Activated naive CD8-positive, alpha-beta T cell treated with anti-CD3 and anti-CD28 coated beads, Interleukin-2, amount 10 ng/mL, durations not matched to agents 7 days and 5 days (primary cell): ENCODE measurements around the gene MBOAT2. TPM values are rescaled to one million over a fixed set of nuclear protein-coding genes. Genes with fewer than 3 reads are reported as not detected.

Experiments used
- ATAC-seq: fragments of 150-1000 bp; cut with Tn5 transposase; one replicate; pipeline ENCODE4 v1.10.0; 2021; ENCODE audit warnings: low read depth, moderate library complexity
- POLR2A ChIA-PET: fragments of 350-600 bp; sonication (Branson Sonifier 250); formaldehyde crosslinking; loops from one replicate; lab custom pipeline; 2021; ENCODE audit warnings: antibody characterized with exemption; lab: Charles Lee
- DNase-seq: peaks from one replicate; pipeline ENCODE4 v3.0.0; 2021
- H3K27ac Mint-ChIP-seq: one replicate; pipeline ENCODE4 v1.8.0; 2022; ENCODE audit warnings: mild to moderate bottlenecking, mixed read lengths
- H3K27me3 Mint-ChIP-seq: one replicate; pipeline ENCODE4 v1.8.0; 2022; ENCODE audit warnings: mild to moderate bottlenecking, moderate library complexity, mixed read lengths
- H3K36me3 Mint-ChIP-seq: one replicate; pipeline ENCODE4 v1.8.0; 2021; ENCODE audit warnings: mild to moderate bottlenecking, mixed read lengths
- H3K4me1 Mint-ChIP-seq: one replicate; pipeline ENCODE4 v1.8.0; 2021; ENCODE audit warnings: mixed read lengths
- H3K4me3 Mint-ChIP-seq: one replicate; pipeline ENCODE4 v1.8.0; 2022; ENCODE audit warnings: mild to moderate bottlenecking, moderate library complexity, mixed read lengths
- H3K9me3 Mint-ChIP-seq: one replicate; pipeline ENCODE4 v1.8.0; 2021; ENCODE audit warnings: mixed read lengths
- total RNA-seq, 2 experiments: library from RNA; stranded (reverse); gene quantifications; one replicate each; pipeline ENCODE4 v1.2.3, GENCODE V29; 2021

MBOAT2 gene
- total RNA-seq, 2 experiments from 2014 or later: 3.6 to 4.0 TPM

GRCh38 chr2:9030190-9030589, 26.7 kb upstream of the MBOAT2 start:
- POLR2A ChIA-PET: no interaction called here
- Mint-ChIP-seq H3K4me1 (peaks cover 15% of the 10 kb centered on the region), H3K9me3 (no peaks in the 10 kb centered on the region), H3K27me3 (peaks cover 38% of the 10 kb centered on the region), H3K4me3 (no peak overlapping the region), H3K36me3 (no peaks in the 10 kb centered on the region), H3K27ac (no peak overlapping the region)
- DNase-seq (no peak), ATAC-seq (no peak)

DNA sequence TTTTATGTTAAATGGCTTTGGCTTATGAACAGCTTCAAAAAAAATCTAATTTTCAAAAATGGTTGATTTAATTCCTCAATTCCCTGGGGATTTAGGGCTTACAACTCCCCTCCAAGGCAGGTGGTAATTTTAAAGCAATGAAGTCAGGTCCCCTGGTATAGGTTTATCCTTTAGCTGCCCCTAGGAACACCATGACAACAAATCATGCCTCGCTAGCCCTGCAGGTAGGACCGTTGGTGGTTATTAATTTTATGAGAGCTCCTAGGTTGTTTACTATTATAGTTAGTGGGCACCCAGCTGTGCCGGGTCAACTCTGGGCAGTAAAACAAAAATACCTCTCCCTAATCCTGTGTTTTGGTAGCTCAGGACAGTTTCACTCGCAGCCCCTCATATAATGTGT, 26.2 kb upstream of the MBOAT2 start:
- ATAC-seq: no peak
- H3K27me3 Mint-ChIP-seq: peaks cover 39% of the 10 kb centered on the region
- H3K4me3 Mint-ChIP-seq: no peak overlapping the region
- no peaks in the 10 kb centered on the region for H3K9me3 Mint-ChIP-seq
- no peaks in the 10 kb centered on the region for H3K36me3 Mint-ChIP-seq
- H3K27ac Mint-ChIP-seq: no peak overlapping the region
- DNase-seq: no peak
- POLR2A ChIA-PET: no interaction called here
- peaks cover 15% of the 10 kb centered on the region for H3K4me1 Mint-ChIP-seq

DNA sequence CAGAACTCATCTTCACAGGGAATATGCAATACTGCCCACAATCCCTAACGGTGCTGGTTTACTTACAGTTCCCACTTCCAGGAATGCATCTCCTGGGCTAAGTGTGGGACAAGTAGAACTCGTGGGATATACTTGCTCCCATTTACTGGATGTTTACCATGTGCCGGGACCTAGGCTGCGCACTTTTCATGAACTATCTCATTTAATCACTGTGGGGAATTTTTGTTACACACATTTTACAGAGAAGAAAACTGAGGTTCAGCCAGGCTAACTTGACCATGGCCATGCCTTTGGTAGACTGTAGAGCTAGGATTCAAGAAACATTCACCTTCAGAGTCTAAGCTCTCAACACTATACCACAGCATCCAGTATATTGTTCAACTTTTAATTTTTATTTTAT, 24.4 kb upstream of the MBOAT2 start:
- Mint-ChIP-seq H3K36me3 (no peaks in the 10 kb centered on the region), H3K4me1 (peaks cover 3% of the 10 kb centered on the region), H3K27me3 (peaks cover 42% of the 10 kb centered on the region), H3K4me3 (no peak overlapping the region), H3K9me3 (peaks cover 1% of the 10 kb centered on the region), H3K27ac (no peak overlapping the region)
- POLR2A ChIA-PET: no interaction called here
- DNase-seq: no peak
- ATAC-seq: no peak

DNA sequence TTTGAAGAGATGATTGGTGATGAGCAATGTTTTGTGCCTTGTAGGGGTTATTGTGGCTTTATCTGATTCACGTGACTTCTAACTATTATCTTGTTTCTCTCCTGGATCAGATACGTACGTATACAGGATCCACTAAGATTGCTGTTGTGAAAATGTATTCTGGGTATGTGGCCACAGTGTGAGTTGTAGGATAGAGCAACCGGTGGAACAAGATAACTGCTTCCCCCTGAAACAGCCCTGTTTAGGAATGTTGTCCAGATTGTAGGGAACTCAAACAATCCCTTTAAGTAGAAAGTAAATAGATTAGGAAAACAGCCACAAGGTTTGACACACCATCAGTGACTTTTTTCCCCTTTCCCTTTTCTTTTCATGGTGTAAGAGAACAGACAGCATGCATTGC, 22.3 kb upstream of the MBOAT2 start:
- Mint-ChIP-seq H3K9me3 (peaks cover 1% of the 10 kb centered on the region), H3K4me1 (no peaks in the 10 kb centered on the region), H3K36me3 (no peaks in the 10 kb centered on the region), H3K27me3 (peaks cover 37% of the 10 kb centered on the region), H3K4me3 (no peak overlapping the region), H3K27ac (no peak overlapping the region)
- POLR2A ChIA-PET: no interaction called here
- DNase-seq (no peak), ATAC-seq (no peak)

DNA sequence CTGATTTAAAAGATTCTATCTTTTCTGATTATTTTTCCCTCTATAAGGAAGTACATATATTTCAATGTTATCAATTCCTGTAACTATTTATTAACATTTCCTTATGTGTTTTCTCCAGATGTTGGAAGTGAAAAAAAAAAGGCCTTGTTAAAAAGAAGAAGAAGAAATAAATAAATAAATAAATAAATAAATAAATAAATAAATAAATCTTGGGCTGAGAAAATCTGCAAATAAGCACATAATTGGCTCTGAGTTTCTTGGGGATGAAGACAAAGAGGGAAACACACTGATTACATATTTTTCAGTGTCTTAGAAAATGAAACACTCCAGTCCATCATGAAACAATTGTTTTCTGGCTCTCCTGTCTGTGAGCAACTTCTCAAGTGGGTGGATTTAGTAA, 21.1 kb upstream of the MBOAT2 start:
- Mint-ChIP-seq H3K9me3 (peaks cover 1% of the 10 kb centered on the region), H3K27me3 (peaks cover 31% of the 10 kb centered on the region), H3K4me1 (no peaks in the 10 kb centered on the region), H3K27ac (no peak overlapping the region), H3K36me3 (no peaks in the 10 kb centered on the region), H3K4me3 (no peak overlapping the region)
- DNase-seq (no peak), ATAC-seq (no peak)
- POLR2A ChIA-PET: no interaction called here

DNA sequence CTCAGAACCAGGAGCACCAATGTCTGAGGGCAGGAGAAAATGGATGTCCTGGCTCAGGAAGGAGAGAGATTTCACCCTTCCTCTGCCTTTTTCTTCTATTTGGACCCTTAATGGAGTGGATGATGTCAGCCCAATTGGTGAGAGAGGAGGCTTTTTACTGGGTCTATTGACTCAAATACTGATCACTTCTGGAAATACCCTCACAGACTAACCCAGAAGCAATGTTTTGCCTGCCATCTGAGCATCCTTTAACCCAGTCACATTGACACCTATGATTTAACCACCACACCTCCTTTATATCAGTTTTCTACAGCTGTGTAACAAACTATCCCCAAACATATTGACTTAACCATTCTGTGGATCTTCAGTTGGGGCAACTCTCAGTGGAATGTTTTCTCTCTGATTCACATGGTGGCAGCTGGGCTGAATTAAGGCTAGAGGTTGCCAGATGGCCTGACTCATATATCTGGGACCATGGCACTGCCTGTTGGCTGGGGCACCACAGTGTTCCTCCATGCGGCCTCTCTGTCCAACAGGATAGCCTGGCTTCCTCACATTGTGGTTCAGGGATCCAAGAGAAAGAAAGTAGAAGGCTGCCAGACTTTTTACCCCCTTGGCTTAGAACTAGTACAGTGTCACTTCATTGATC, 18.2 kb upstream of the MBOAT2 start:
- H3K27me3 Mint-ChIP-seq: peaks cover 27% of the 10 kb centered on the region
- no peaks in the 10 kb centered on the region for H3K36me3 Mint-ChIP-seq
- POLR2A ChIA-PET: no interaction called here
- H3K4me3 Mint-ChIP-seq: no peak overlapping the region
- DNase-seq (no peak), ATAC-seq (no peak)
- peaks cover 1% of the 10 kb centered on the region for H3K9me3 Mint-ChIP-seq
- H3K27ac Mint-ChIP-seq: no peak overlapping the region
- peaks cover 2% of the 10 kb centered on the region for H3K4me1 Mint-ChIP-seq

- Mint-ChIP-seq H3K36me3 (no peaks in the 10 kb centered on the region), H3K9me3 (peaks cover 1% of the 10 kb centered on the region), H3K4me3 (no peak overlapping the region), H3K27me3 (peaks cover 26% of the 10 kb centered on the region), H3K27ac (no peak overlapping the region), H3K4me1 (peaks cover 2% of the 10 kb centered on the region)
- ATAC-seq (no peak), DNase-seq (no peak)
- POLR2A ChIA-PET: no interaction called here
Observed at GRCh38 chr2:9020267-9020666, 16.8 kb upstream of the MBOAT2 start.

- DNase-seq (no peak), ATAC-seq (no peak)
- Mint-ChIP-seq H3K9me3 (peaks cover 1% of the 10 kb centered on the region), H3K36me3 (no peaks in the 10 kb centered on the region), H3K27ac (no peak overlapping the region), H3K27me3 (peaks cover 28% of the 10 kb centered on the region), H3K4me3 (no peak overlapping the region), H3K4me1 (peaks cover 2% of the 10 kb centered on the region)
- POLR2A ChIA-PET: no interaction called here
Observed at GRCh38 chr2:9018534-9018933, 15.1 kb upstream of the MBOAT2 start.

DNA sequence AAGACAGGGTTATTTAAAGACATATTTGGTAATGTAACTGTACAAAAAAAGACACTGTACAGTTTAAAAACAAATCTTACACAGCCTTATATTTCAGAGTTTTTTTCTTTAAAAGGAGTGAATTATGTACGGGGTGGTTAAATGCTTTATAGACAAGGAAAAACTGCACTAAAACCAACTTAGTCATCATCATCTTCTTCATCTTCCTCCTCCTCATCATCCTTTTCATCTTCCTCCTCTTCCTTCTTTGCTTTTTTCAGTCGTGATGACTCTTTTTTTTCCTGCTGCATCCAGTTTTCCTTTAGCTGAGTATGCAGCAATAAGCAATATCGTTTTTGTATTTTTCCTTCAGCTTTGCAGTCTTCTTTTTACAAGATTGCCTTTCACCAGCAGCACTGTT, 14.6 kb upstream of the MBOAT2 start:
- DNase-seq (no peak), ATAC-seq (no peak)
- POLR2A ChIA-PET: no interaction called here
- Mint-ChIP-seq H3K9me3 (no peaks in the 10 kb centered on the region), H3K4me1 (peaks cover 2% of the 10 kb centered on the region), H3K27me3 (peaks cover 29% of the 10 kb centered on the region), H3K27ac (no peak overlapping the region), H3K4me3 (no peak overlapping the region), H3K36me3 (no peaks in the 10 kb centered on the region)

DNA sequence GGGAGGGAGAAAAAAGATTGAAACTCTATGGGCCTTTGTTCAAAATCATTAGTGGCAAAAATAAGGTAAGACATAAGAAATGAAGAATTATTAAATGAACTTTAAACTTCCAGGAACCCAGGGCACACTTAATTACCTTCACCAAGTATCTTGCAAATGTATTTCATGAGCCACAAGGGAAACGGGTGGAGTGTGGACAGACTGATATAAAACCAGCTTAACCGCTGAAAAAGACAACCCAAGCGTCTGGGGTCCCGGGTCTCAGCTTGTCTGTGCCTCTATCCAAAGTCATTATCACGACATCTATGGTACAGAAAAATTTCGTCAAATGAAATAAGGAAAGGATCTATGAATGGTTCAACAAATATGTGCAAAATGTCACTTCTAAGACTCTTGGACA, 13.9 kb upstream of the MBOAT2 start:
- peaks cover 33% of the 10 kb centered on the region for H3K27me3 Mint-ChIP-seq
- no peak for ATAC-seq
- H3K36me3 Mint-ChIP-seq: no peaks in the 10 kb centered on the region

GRCh38 chr2:9015998-9016397, 12.5 kb upstream of the MBOAT2 start:
- Mint-ChIP-seq H3K27me3 (peaks cover 28% of the 10 kb centered on the region), H3K36me3 (no peaks in the 10 kb centered on the region), H3K27ac (no peak overlapping the region), H3K4me3 (no peak overlapping the region), H3K9me3 (no peaks in the 10 kb centered on the region), H3K4me1 (peaks cover 2% of the 10 kb centered on the region)
- POLR2A ChIA-PET: no interaction called here
- DNase-seq (no peak), ATAC-seq (no peak)

More for the DNA sequence above, 13.9 kb upstream of the MBOAT2 start:
- Mint-ChIP-seq H3K4me3 (no peak overlapping the region), H3K9me3 (no peaks in the 10 kb centered on the region), H3K4me1 (peaks cover 2% of the 10 kb centered on the region), H3K27ac (no peak overlapping the region)
- DNase-seq: no peak
- POLR2A ChIA-PET: no interaction called here

GRCh38 chr2:9013403-9013802, 9.9 kb upstream of the MBOAT2 start:
- H3K27me3 Mint-ChIP-seq: peaks cover 24% of the 10 kb centered on the region
- no peaks in the 10 kb centered on the region for H3K36me3 Mint-ChIP-seq
- no peaks in the 10 kb centered on the region for H3K9me3 Mint-ChIP-seq
- H3K4me3 Mint-ChIP-seq: no peak overlapping the region
- peaks cover 2% of the 10 kb centered on the region for H3K4me1 Mint-ChIP-seq
- DNase-seq: no peak
- no peak overlapping the region for H3K27ac Mint-ChIP-seq
- POLR2A ChIA-PET: no interaction called here
- no peak for ATAC-seq

GRCh38 chr2:9010866-9011265, 7.4 kb upstream of the MBOAT2 start:
- POLR2A ChIA-PET: no interaction called here
- ATAC-seq (no peak), DNase-seq (no peak)
- no peak overlapping the region for H3K4me3 Mint-ChIP-seq
- no peak overlapping the region for H3K27ac Mint-ChIP-seq
- peaks cover 24% of the 10 kb centered on the region for H3K27me3 Mint-ChIP-seq
- no peaks in the 10 kb centered on the region for H3K9me3 Mint-ChIP-seq
- H3K36me3 Mint-ChIP-seq: no peaks in the 10 kb centered on the region
- H3K4me1 Mint-ChIP-seq: no peaks in the 10 kb centered on the region

DNA sequence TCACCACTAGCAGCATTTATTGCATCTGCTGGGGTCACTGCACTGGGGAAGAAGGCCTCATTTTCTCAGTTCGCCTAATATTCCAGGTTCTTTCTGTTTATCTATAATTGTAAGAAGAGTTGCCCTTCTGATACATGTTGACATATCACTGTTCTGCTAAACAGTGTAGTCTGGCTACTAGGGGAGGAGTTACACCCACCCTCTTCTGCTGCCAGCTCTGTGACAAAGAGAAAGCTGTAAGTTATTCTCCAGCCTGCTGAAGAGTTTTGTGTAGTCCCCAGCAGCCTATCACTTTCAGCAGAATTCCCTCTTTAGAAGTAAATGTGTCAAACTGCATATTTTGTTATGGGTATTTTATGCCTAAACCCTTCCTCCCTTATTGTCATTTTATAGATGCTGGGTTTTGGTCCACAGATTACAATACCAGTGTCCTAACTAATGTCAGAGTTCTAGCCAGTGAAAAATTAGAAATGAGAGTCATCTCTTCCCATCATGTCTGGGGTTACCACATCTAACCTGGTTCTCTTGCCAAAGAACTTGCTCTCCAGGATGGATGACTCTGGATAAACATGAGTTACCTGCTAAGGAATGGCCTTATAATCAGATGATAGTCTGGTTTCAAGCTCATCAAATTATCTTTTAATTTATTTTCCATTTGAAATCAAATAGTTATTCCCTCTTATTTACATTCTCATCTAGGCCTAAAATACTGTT, 5.6 kb upstream of the MBOAT2 start:
- peaks cover 2% of the 10 kb centered on the region for H3K4me1 Mint-ChIP-seq
- no peaks in the 10 kb centered on the region for H3K36me3 Mint-ChIP-seq
- H3K27ac Mint-ChIP-seq: no peak overlapping the region
- no peaks in the 10 kb centered on the region for H3K9me3 Mint-ChIP-seq
- H3K4me3 Mint-ChIP-seq: no peak overlapping the region
- peaks cover 16% of the 10 kb centered on the region for H3K27me3 Mint-ChIP-seq
- DNase-seq (no peak), ATAC-seq (no peak)
- POLR2A ChIA-PET: no interaction called here
